ENCODE results near the gene SCAMP4.

GRCh38 chr19:1911098-1911497, 5.9 kb downstream of the SCAMP4 start:
- TF ChIP-seq POLR2AphosphoS5 (IDR thresholded peaks at IDR 0.05) = no peak
- TF ChIP-seq POLR2A (IDR thresholded peaks at IDR 0.05) = no peak
